Measurements from ENCODE around the gene PAWR.

The PAWR gene

DNA sequence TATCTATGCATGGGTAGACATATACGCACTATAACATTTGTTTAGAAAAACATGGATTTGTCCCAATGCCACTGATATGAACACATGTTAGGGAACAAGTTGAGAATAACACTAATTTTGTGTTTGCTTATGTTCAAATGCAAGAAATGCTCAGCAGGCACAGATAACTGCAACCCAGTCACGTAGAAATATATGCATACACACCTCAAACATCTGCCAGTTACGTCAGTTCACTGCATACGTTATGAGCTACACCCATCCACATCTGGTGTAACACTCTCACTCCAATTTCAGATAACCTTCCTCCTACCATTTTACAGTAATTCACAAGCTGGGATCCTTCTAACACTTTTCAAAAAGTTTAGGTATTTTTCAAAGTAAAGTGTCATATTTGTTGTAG, 10.7 kb downstream of the PAWR start:
- ChIA-PET POLR2A (no interaction called here), CTCF (interaction anchor here (2.5 kb wide), 1 partner anchor 10 kb away, joined by 13 read pairs; the partner anchor contains the start of gene PAWR)
- TF ChIP-seq, protein P1, sequence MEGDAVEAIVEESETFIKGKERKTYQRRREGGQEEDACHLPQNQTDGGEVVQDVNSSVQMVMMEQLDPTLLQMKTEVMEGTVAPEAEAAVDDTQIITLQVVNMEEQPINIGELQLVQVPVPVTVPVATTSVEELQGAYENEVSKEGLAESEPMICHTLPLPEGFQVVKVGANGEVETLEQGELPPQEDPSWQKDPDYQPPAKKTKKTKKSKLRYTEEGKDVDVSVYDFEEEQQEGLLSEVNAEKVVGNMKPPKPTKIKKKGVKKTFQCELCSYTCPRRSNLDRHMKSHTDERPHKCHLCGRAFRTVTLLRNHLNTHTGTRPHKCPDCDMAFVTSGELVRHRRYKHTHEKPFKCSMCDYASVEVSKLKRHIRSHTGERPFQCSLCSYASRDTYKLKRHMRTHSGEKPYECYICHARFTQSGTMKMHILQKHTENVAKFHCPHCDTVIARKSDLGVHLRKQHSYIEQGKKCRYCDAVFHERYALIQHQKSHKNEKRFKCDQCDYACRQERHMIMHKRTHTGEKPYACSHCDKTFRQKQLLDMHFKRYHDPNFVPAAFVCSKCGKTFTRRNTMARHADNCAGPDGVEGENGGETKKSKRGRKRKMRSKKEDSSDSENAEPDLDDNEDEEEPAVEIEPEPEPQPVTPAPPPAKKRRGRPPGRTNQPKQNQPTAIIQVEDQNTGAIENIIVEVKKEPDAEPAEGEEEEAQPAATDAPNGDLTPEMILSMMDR (IDR thresholded peaks at IDR 0.05; ENCODE audit: control extremely low read depth, extremely low read depth, low read depth, missing control alignments): no peak

DNA sequence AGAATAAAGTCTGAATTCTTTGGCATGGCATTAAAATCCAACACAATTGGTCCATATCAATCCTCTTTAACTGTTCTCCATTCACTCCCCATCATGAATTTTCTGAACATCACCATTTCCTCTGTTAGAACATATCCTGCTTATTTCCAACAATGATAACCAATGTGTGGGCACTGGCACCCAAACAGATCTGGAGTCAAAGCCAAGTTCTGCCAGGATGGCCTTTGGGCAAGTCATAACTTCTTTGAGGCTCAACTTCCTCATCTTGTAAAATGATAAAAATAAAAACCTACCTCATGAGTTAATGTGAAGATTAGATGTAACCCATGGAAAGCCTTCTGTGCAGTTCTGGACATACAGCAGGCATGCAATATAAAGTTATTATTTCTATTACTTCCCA, 12.5 kb downstream of the PAWR start:
- TF ChIP-seq, protein P1 (IDR thresholded peaks at IDR 0.05; ENCODE audit: control extremely low read depth, extremely low read depth, low read depth, missing control alignments): no peak
- ChIA-PET POLR2A (no interaction called here), CTCF (no interaction called here)
- no peak for DNase-seq (ENCODE audit: extremely low spot score)

More for the DNA sequence above, 10.7 kb downstream of the PAWR start:
- no peak for DNase-seq (ENCODE audit: extremely low spot score)

DNA sequence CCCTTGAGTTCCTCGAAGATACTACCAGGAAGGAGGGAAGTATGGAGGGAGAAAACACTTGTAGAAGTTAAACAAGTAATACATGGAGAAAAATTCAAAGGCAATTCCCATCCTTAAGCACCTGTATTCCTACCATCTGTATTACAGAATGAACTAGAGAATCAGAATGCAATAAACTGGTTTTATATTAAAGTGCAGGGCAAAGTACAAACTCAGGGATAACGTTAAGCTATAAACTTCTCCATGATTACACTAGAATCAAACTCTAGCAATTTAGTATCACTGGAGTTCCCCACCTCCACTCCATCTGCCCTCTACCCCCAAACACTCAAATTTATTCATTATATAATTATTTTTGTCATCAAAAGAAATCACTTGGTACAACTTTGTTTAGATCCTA, 13.1 kb downstream of the PAWR start:
- TF ChIP-seq, protein P1 (IDR thresholded peaks at IDR 0.05; ENCODE audit: control extremely low read depth, extremely low read depth, low read depth, missing control alignments): no peak
- CTCF ChIA-PET: no interaction called here
- DNase-seq (ENCODE audit: extremely low spot score): no peak
- POLR2A ChIA-PET: no interaction called here

DNA sequence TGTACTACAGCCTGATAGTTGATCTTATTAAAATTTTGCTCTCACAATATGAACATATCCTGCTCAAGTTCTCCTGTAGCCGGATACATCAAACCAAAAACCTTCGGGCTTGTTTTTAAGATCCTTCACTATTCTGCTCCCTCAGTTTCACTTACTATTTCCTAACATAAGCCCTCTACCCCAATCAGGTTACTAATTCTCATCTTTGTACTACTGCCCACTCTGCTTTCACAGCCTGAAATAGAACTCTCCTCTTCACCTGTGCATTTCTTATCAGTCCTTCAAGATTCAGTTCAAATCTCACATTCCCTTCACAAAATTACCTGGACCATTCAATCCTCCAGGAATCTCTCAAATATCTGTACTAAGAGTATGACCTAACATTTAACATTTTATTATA, 14.2 kb downstream of the PAWR start:
- ChIA-PET CTCF (interaction anchor here (1.9 kb wide), 1 partner anchor 10 kb away, joined by 7 read pairs; no protein-coding TSS in a partner anchor), POLR2A (no interaction called here)
- TF ChIP-seq, protein P1 (IDR thresholded peaks at IDR 0.05; ENCODE audit: control extremely low read depth, extremely low read depth, low read depth, missing control alignments): no peak
- no peak for DNase-seq (ENCODE audit: extremely low spot score)

DNA sequence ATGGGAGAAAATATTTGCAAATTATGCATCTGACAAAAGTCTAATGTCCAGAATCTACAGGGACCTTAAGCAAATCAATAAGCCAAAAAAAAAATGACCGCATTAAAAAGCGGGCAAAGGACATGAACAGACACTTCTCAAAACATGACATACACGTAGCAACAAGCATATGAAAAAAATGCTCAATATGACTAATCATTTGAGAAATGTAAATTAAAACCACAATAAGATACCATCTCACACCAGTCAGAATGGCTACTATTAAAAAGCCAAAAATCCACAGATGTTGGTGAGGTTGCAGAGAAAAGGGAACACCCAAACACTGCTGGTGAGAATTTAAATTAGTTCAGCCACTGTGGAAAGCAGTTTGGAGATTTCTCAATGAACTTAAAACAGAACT, 16.1 kb downstream of the PAWR start:
- no peak for DNase-seq (ENCODE audit: extremely low spot score)
- CTCF ChIA-PET: no interaction called here
- POLR2A ChIA-PET: no interaction called here
- TF ChIP-seq, protein P1 (IDR thresholded peaks at IDR 0.05; ENCODE audit: control extremely low read depth, extremely low read depth, low read depth, missing control alignments): no peak

DNA sequence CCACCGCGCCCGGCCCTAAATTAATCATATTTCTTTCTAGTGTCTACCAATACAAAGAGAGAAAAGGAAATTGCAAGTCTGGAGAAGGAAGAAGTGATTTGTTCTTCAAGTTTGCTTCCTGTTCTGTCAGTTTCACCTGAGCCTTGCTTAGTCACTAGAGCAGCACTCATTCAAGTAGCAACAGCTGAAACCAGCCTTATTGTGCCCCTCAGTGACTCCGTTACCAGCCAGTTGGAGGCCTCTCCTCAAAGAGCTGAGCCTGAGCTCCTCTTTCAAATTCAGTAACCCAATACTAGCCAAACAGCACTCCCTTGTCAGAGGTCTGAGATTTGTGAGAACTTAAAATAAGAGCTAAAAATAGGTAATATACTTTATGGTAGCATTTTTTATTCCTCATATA, 17.4 kb downstream of the PAWR start:
- no peak for DNase-seq (ENCODE audit: extremely low spot score)
- TF ChIP-seq, protein P1 (IDR thresholded peaks at IDR 0.05; ENCODE audit: control extremely low read depth, extremely low read depth, low read depth, missing control alignments): no peak
- POLR2A ChIA-PET: no interaction called here
- CTCF ChIA-PET: no interaction called here

DNA sequence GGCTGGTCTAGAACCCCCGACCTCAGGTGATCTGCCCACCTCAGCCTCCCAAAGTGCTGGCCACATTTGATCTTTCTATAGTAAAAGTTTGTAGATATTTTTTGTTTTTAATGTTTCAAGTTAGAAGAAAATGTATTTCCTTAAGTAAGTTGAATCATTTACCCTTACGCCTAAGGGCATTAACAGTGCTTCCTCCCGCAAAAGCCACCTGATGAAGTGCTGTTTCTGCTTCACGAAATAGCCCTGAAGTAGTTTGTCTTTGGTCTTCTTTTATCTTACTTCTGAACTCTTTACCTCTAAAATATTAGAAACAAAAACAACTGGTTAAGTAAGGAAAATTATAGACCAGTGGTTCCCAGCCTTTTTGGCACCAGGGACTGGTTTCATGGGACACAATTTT, 22.7 kb downstream of the PAWR start:
- TF ChIP-seq, protein P1 (IDR thresholded peaks at IDR 0.05; ENCODE audit: control extremely low read depth, extremely low read depth, low read depth, missing control alignments): no peak
- no peak for DNase-seq (ENCODE audit: extremely low spot score)
- ChIA-PET CTCF (no interaction called here), POLR2A (no interaction called here)

All from GM10248 (cell line).